Heart right ventricle (tissue), 16 donors: ENCODE data around the gene TMEM121B. TPM values are rescaled to one million over a fixed set of nuclear protein-coding genes. Genes with fewer than 3 reads are reported as not detected.

ENCODE experiments used
- ATAC-seq, 8 donors: fragments of 200-7000 bp; cut with Tn5 transposase; one replicate each; pipeline ENCODE4 v1.9.1; 2020; ENCODE audit warnings: mild to moderate bottlenecking in 8 of 8, moderate library complexity in 8 of 8, moderate number of reproducible peaks in 1 of 8
- DNase-seq, 2 donors: peaks; one replicate each; pipeline ENCODE4 v3.0.0-alpha.2; 2020
- H3K27ac ChIP-seq, 10 donors: fragments of 200-600 bp; sonication (generic) in 2 of 10; one replicate each; pipeline versions ENCODE4 v1.5.0 to v1.8.0; 2020 to 2022; ENCODE audit warnings: mild to moderate bottlenecking in 3 of 10
- H3K27me3 ChIP-seq, 7 donors: fragments of 200-600 bp; one replicate each; pipeline ENCODE4 v1.8.0; 2021 to 2022; ENCODE audit warnings: mild to moderate bottlenecking in 2 of 7
- H3K36me3 ChIP-seq, 9 donors: fragments of 200-600 bp; sonication (generic) in 1 of 9; one replicate each; pipeline versions ENCODE4 v1.5.0 to v1.8.0; 2020 to 2022; ENCODE audit warnings: mild to moderate bottlenecking in 2 of 9
- H3K4me1 ChIP-seq, 9 donors: fragments of 200-600 bp; sonication (generic) in 1 of 9; one replicate each; pipeline versions ENCODE4 v1.5.0 to v1.8.0; 2020 to 2022; ENCODE audit warnings: mild to moderate bottlenecking in 4 of 9
- H3K4me3 ChIP-seq, 10 donors: fragments of 200-600 bp; sonication (generic) in 2 of 10; one replicate each; pipeline versions ENCODE4 v1.5.0 to v1.8.0; 2020 to 2022; ENCODE audit warnings: mild to moderate bottlenecking in 7 of 10, moderate library complexity in 2 of 10
- H3K9me3 ChIP-seq, 11 donors: fragments of 200-600 bp in 10 of 11; sonication (generic) in 2 of 11; one replicate each; pipeline versions ENCODE4 v1.5.0 to v1.8.0; 2013 to 2022; ENCODE audit warnings: mild to moderate bottlenecking in 2 of 11, control low read depth in 1 of 11, moderate library complexity in 1 of 11
- WGBS, 2 donors: extraction: QIAGEN DNeasy Blood & Tissue Kit; methylation state at CpG; one replicate each; pipeline ENCODE4 v1.1.7; 2013; ENCODE audit warnings: inconsistent platforms in 1 of 2; 5-methylcytosine and 5-hydroxymethylcytosine counted together
- intact Hi-C, 10 donors: fragments of 100-400 bp; cut with DNase I; formaldehyde crosslinking; loops; one replicate each; pipeline versions ENCODE4 v1.11.1 to v1.14.2; 2022
- polyA plus RNA-seq, 2 donors: library from polyadenylated mRNA; stranded (reverse); fragments of 200-250 nt; gene quantifications; one replicate each; pipeline ENCODE4 v1.2.3, GENCODE V29; 2013
- total RNA-seq, 10 donors: library from RNA; stranded (reverse); fragmentation: NEBNext Ultra II Directional in 3 of 10; extraction: Animal tissue kit (Norgen Biotek cat#: 25700) in 3 of 10; gene quantifications; one replicate each; pipeline versions ENCODE4 v1.2.1 to v1.2.4, GENCODE V29; 2021 to 2023
- TF ChIP-seq, protein P1 (sequence below), 9 donors: fragments of 200-600 bp; sonication (generic) in 2 of 9; IDR thresholded peaks; one replicate each; pipeline versions ENCODE4 v1.5.0 to v1.8.0; 2021 to 2022; ENCODE audit warnings: antibody characterized with exemption in 9 of 9, mild to moderate bottlenecking in 5 of 9, moderate library complexity in 1 of 9
- donor health status: Arrhythmogenic right ventricular cardiomyopathy.
- donor health status: ischemic (EF 13 %, LVEDD 7.1; RV severe dilation, severe dysfunction).
- donor health status: healthy with polysubstance abuse.
- donor health status: DM: no; HTN: yes; CAD: no.
- donor health status: DM: no; HTN: no; CAD: no.
- donor health status: ischemic (EF 25% LVEDD 6.9; RV normal size, moderate dysfunction).
- donor health status: ischemic (EF 25% LVEDD 5.7; RV mildly dilated, moderate dysfunction).
- donor health status: healthy.
- donor health status: DM: yes; HTN: yes; CAD: no.
- donor health status: Ischemic cardiomyopathy.
- donor health status: ischemic (EF 35%, LVEDD 5.7; RV mildly dilated, moderate dysfunction).
- donor health status: nonischemic (EF 11% LVEDD 7.7; RV severe dilation, severe dysfunction).
- donor health status: DM: yes; HTN: yes; CAD: no.
- donor health status: PGD.
- donor health status: ischemic (EF 29% LVEDD 5.4; RV normal size, mild dysfunction).
- donor health status: nonischemic (EF 23%, LVEDD 6.1; RV moderate dilation, normal function).

TMEM121B gene
- total and polyA plus RNA-seq, 12 donors, result 0.41 to 3.3 (median 1.9) TPM

DNA sequence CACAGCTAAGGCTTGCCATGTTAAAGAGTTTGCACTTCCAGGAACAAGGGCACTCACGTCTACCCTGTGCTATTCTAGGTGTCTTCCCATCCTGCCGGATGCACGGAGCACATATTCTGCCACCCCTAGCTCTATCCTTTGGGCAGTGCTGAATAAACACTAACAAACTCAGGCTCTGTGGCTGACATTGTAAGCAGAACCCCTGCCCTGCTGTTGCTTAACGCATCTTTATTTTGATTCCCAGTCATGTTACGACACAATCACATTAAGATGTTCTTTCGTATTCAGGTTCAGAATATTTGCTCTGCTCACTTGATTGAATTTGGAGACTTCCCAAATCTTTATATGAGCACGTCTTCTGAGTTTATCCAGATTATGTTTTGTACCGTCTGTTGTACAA, 41.6 kb upstream of the TMEM121B start:
- no peaks in the 10 kb centered on the region for H3K27me3 ChIP-seq
- no peak overlapping the region for H3K4me3 ChIP-seq
- TF ChIP-seq, protein P1, sequence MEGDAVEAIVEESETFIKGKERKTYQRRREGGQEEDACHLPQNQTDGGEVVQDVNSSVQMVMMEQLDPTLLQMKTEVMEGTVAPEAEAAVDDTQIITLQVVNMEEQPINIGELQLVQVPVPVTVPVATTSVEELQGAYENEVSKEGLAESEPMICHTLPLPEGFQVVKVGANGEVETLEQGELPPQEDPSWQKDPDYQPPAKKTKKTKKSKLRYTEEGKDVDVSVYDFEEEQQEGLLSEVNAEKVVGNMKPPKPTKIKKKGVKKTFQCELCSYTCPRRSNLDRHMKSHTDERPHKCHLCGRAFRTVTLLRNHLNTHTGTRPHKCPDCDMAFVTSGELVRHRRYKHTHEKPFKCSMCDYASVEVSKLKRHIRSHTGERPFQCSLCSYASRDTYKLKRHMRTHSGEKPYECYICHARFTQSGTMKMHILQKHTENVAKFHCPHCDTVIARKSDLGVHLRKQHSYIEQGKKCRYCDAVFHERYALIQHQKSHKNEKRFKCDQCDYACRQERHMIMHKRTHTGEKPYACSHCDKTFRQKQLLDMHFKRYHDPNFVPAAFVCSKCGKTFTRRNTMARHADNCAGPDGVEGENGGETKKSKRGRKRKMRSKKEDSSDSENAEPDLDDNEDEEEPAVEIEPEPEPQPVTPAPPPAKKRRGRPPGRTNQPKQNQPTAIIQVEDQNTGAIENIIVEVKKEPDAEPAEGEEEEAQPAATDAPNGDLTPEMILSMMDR (IDR thresholded peaks at IDR 0.05), result no peak
- DNase-seq (no peak), ATAC-seq (no peak)
- no peak overlapping the region for H3K27ac ChIP-seq
- H3K4me1 ChIP-seq, result peaks cover 6 to 34% (median 19%) of the 10 kb centered on the region in 9 donors
- WGBS, 2 donors, result 81 to 93% methylated on average over 8 of the region's 8 CpGs
- H3K36me3 ChIP-seq, result no peaks in the 10 kb centered on the region
- intact Hi-C loops, result loop anchor here in 3 of 10 donors (10.0 kb wide), 3 partner anchors 48 to 332 kb away; partner anchors contain the start of gene IL17RA (in 2 of the 3)
- no peaks in the 10 kb centered on the region for H3K9me3 ChIP-seq

- 91 to 93% methylated on average over 3 of the region's 3 CpGs for WGBS, 2 donors
- H3K36me3 ChIP-seq, result no peaks in the 10 kb centered on the region
- no peak overlapping the region for H3K4me3 ChIP-seq
- TF ChIP-seq, protein P1 (IDR thresholded peaks at IDR 0.05), result no peak
- intact Hi-C loops, result loop anchor here in 3 of 10 donors (10.0 kb wide), 3 partner anchors 47 to 333 kb away; partner anchors contain the start of gene IL17RA (in 2 of the 3)
- peaks cover 6 to 34% (median 24%) of the 10 kb centered on the region in 9 donors for H3K4me1 ChIP-seq
- DNase-seq, result no peak
- no peaks in the 10 kb centered on the region for H3K9me3 ChIP-seq
- ATAC-seq, result no peak
- H3K27me3 ChIP-seq, result no peaks in the 10 kb centered on the region
- H3K27ac ChIP-seq, result no peak overlapping the region
Observed at GRCh38 chr22:17161991-17162390, 40.8 kb upstream of the TMEM121B start.

DNA sequence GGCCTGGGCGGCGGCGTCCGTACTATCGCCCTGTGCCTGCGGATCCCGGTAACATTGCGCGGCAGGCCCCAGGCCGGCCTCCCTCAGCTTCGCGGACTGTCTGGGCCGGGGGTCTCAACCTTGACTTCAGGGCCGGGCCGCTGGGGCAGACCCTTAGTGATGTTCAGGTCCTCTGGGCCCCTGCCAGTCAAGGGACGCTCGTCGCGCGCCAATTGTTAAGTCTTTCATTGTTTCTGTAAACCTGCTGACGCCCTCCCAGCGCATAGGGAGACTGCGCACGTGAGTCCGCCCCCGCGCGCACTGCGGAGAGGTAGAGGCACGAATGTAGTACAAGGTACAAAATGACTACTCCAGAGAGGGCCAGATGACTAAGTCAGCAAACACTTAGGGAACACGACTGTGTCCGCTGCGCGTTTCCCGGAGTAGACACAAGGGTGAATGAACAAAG, 38.4 kb upstream of the TMEM121B start:
- no peaks in the 10 kb centered on the region for H3K27me3 ChIP-seq
- no peaks in the 10 kb centered on the region for H3K9me3 ChIP-seq
- WGBS, 2 donors, result 8% methylated on average over 35 of the region's 35 CpGs
- H3K27ac ChIP-seq, result peak overlapping the region; percentile 86 to 97 (median 92)
- H3K36me3 ChIP-seq, result no peaks in the 10 kb centered on the region
- ATAC-seq (peak in 7 of 8 donors; percentile 32 to 70 (median 39)), DNase-seq (peak; percentile 40 to 44)
- intact Hi-C loops, result loop anchor here in 5 of 10 donors (1.0 to 10.0 kb wide), 5 partner anchors 12 to 75 kb away; partner anchors contain the start of genes TMEM121B (in 4 of the 5) and IL17RA (in 2 of the 5)
- peak overlapping the region; percentile 58 to 87 (median 74) for H3K4me3 ChIP-seq
- H3K4me1 ChIP-seq, result peaks cover 6 to 49% (median 30%) of the 10 kb centered on the region in 9 donors
- TF ChIP-seq, protein P1 (IDR thresholded peaks at IDR 0.05), result no peak

DNA sequence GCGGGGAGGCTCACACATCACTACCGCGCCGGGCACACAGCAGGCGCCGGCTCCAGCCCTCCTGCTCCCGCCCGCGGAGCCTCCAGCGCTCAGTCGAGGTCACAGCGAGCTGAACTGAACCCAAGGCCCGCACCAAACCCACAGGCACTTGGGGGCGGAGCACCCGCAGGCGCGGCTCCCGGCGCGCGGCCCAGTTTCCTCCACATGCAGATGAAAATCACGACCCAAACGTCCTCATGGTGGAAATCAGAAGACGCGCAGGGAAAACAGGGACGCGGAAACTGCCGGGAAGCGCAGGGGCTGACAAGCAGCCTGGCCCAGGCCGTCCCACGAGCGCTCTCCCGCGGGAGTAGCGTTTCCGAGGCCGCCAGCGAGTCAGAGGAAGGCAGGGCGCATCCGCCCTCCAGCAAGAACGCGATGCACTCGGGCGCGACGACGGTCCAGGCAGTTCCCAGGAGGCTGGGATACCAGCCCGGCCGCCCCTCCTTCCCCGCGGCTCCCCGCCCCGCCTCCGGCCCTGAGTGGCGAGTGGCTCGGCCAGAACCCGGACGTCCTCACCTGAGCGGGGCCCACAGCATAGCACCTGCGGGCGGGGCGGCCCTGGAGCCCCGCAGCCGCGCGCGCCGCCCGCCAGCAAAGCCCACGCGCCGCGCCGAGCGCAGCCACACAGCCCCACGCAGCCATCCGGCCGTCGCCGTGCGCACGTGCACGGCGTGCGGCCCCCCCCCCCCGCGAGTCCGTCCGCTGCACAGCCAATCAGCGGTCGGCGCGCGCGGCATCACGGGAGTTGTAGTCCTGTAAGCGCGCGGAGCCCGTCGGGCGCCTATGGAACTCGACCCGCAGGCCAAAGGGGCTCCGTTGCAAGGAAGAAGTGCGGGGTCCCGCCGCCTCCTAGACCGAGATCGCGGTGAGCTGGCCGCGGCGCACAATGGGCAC, 37.7 kb upstream of the TMEM121B start, which contains the start of gene HDHD5:
Gene HDHD5, minus strand, starts transcription at position 710 of the 936 bp plus-strand sequence. Its CDS starts 26 bp downstream, at position 684.
- DNase-seq, result peak; percentile 91 to 92
- H3K4me1 ChIP-seq, result peaks cover 6 to 51% (median 30%) of the 10 kb centered on the region in 9 donors
- H3K27ac ChIP-seq, result peak within 1 kb of the TSS; percentile 86 to 97 (median 92)
- intact Hi-C loops, result loop anchor here in 5 of 10 donors (1.0 to 10.0 kb wide), 5 partner anchors 12 to 74 kb away; partner anchors contain the start of genes TMEM121B (in 4 of the 5) and IL17RA (in 2 of the 5)
- WGBS, 2 donors, result 0% methylated on average over 94 to 114 of the region's 114 CpGs
- TF ChIP-seq, protein P1 (IDR thresholded peaks at IDR 0.05), result peak in 2 of 9 donors; percentile 7 to 17
- ATAC-seq, result peak; percentile 90 to 96 (median 93)
- H3K27me3 ChIP-seq, result no peaks in the 10 kb centered on the region
- peak within 1 kb of the TSS; percentile 58 to 87 (median 74) for H3K4me3 ChIP-seq
- H3K36me3 ChIP-seq, result no peaks in the 10 kb centered on the region
- no peaks in the 10 kb centered on the region for H3K9me3 ChIP-seq
